Measurements from ENCODE around the gene P2RX1.
"Not testable (repeated sequence)": the region's sequence is repeated elsewhere in the genome, so short reads cannot be mapped to it uniquely, and the experiment has no call there.

The P2RX1 gene

GRCh38 chr17:3950584-3950983 lies 34.3 kb upstream of the P2RX1 start:
- TF ChIP-seq CTCF (conservative IDR thresholded peaks at IDR 0.05) = no peak
- H3K27ac ChIP-seq = no peak overlapping the region

GRCh38 chr17:3949418-3949817 lies 33.2 kb upstream of the P2RX1 start:
- TF ChIP-seq CTCF (conservative IDR thresholded peaks at IDR 0.05) = no peak
- H3K27ac ChIP-seq = no peak overlapping the region

GRCh38 chr17:3948551-3948950 lies 32.3 kb upstream of the P2RX1 start:
- not testable (repeated sequence) for H3K27ac ChIP-seq

DNA sequence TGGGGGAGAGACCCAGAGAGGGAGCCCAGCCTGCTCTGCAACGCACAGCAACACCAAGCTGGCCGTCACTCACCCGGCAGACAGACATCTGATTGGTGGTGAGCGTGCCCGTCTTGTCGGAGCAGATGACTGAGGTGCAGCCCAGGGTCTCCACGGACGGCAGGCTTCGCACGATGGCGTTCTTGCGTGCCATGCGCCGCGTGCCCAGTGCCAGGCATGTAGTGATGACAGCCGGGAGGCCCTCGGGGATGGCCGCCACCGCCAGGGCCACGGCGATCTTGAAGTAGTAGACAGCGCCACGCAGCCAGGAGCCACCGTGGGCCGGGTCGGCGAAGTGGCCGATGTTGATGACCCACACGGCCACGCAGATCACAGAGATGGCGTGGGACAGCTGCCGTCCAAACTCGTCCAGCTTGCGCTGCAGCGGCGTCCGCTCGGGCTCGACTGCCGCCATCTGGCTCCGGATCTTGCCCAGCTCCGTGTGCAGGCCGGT lies 31.1 kb upstream of the P2RX1 start:
- TF ChIP-seq CTCF (conservative IDR thresholded peaks at IDR 0.05) = no peak
- no peak overlapping the region for H3K27ac ChIP-seq

- H3K27ac ChIP-seq = no peak overlapping the region
- no peak for TF ChIP-seq CTCF (conservative IDR thresholded peaks at IDR 0.05)
Observed at GRCh38 chr17:3946711-3947235, 30.5 kb upstream of the P2RX1 start.

DNA sequence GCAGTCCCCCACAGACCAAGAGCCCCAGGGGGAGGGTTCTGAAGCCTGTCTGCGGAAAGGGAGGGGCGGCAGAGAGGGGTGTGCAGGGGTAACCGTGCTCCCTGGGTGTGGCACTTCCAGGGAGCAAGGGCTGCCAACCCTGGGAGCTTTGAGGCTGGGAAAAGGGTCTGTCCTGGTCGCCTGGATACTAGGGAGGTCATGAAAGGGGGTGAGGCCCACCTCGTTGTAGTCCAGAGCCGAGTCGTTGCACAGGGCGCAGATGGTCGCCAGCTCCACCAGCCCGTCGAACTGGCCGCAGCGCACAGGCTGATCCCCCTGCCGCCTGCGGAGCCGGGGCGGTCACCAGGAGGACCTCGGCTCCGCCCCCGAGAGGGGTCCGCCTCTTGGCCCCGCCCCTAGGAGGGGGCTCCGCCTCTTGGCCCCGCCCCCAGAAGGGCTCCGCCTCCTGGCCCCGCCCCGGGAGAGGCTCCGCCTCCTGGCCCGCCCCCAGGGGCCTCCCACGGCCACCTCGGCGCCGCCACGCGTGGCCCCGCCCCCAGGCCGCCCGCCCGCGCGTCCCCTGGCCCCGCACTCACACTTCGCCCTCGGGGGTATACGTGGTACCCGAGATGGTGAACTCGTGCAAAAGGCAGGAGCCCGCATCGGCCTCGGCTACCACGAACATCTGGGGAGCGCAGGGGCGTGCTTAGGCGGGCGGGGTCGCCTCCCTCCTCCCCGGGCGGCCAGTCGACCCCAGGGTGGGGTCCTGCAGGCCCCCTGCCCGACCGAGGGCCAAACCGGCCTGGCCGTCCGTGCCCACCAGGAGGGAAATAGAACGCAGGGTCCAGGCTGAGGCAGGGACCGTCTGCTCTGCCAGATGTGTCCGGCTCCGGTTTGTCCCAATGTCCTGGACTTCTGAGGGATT lies 28.5 kb upstream of the P2RX1 start:
- no peak overlapping the region for H3K27ac ChIP-seq
- no peak for TF ChIP-seq CTCF (conservative IDR thresholded peaks at IDR 0.05)

DNA sequence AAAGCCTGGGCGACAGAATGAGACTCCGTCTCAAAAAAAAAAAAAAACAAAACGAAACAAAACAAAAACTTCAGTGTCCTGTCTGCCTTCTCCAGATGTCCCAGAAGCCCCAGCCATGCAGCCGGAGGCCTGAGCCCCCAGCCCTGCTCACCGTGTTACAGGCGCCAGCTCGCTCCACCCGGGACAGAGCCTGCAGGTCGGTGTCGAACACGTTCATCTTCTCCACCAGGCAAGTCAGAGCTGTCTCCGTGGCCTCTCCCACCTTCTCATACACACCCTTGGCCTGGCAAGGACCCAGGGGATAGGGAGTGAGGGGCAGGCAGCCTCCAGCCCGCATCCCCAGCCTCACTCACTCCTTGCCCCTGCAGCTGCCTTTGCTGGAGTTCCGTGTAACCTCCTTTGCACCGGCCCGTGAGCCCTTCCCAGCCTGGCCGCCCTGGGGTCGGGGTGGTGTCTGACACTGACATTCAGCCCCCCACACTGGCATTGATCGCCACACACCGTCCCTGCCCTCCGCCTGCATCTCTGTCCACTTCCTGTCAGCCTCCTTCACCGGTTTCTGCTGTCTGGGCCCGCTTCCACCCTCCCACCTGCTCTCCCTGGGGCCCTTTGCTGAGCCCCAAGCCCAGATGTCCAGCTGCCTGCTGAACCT lies 27.1 kb upstream of the P2RX1 start:
- no peak overlapping the region for H3K27ac ChIP-seq
- TF ChIP-seq CTCF (conservative IDR thresholded peaks at IDR 0.05) = no peak

Data from VCaP (cell line).